HG02852 (cell line): Measurements from ENCODE around the gene TULP1.

Source experiments
- ATAC-seq: cut with Tn5 transposase; IDR thresholded peaks from one replicate; pipeline ENCODE4 v1.9.1; 2021; ENCODE audit warnings: mild to moderate bottlenecking, moderate library complexity; ENCODE audit not compliant: unreplicated experiment

The TULP1 gene

DNA sequence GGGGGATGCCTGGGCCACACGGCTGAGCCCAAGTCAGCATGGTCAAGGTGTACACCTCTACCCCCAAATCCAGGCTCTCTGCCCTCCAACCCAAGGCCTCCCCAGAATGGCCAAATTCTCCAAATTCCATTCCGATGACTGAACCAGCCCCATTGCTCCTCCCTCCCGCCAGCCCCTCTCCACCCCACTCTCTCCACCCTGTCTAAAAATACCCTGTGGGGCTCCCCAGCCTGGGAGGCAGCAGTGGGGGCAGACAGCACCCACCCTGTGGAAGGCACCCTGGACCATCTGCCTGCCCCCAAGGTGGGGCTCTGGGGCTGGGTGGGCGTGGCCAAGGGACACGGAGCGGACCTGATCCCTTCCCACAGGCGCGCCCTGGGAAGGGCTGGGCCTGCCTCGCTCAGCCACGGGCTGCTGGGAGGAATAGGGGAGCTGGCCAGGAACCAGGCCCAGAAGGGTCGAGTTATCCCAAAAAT lies 27.3 kb downstream of the TULP1 start:
- ATAC-seq = no peak

GRCh38 chr6:35484921-35485392 lies 27.7 kb downstream of the TULP1 start:
- no peak for ATAC-seq

GRCh38 chr6:35483893-35484645 lies 28.6 kb downstream of the TULP1 start:
- ATAC-seq = no peak

DNA sequence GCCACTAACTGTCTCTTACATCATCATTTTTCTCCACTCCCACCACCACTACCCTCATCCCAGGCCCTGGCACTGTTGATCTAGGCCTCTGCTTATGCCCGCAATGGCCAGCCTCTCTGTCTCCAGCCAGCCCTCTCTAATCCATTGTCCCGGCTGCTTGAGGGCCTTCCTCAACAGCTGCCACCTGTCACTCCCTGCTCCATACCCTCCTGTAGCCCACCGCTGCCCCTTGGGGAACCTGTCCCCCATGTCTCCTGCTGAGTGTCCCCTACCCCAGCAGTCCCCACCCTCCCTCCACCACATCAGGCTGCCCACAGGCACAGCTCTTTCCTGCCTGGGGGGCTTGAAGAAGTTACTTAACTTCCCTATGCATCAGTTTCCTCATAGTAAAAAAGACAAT lies 29.2 kb downstream of the TULP1 start:
- no peak for ATAC-seq

DNA sequence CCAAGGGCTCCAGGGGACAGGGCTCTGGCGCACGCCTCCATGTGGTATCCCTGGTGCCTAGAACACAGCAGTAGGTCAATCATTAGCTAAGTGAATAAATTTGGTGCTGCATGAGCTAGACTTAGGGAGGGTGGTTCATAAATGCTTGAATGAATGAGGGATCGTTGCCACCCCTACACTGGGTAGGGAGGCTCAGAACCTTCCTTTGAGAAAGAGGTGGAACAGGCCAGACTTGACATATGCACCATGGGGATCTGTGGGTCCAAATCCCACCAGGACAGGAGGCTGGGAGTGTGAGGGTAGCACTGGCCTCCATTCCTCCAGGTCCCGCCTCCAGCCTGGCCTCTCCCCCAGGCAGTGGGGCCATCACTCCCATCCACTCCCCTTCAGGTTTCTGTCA lies 29.6 kb downstream of the TULP1 start:
- ATAC-seq = no peak

GRCh38 chr6:35481226-35481625 lies 31.5 kb downstream of the TULP1 start:
- no peak for ATAC-seq

DNA sequence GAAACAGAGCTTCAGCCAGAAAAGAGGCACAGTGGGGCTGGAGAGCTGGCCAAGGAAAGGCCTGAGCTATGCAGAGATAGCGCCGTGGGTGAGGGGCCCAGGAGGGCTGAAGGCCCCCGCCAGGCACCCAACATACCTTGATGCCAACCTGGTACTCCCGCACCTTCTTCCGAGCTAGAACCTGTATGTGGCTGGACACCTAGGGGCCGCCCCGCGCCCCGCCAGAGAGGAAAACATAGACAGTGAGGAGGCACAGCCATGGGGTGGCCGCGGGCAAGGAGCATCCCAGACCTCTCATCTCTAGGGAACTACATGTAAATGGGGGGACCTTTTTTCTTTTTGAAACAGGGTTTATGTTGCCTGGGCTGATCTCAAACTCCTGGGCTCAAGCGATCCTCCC lies 32.5 kb downstream of the TULP1 start:
- no peak for ATAC-seq

- no peak for ATAC-seq
Observed at GRCh38 chr6:35478259-35478658, 34.4 kb downstream of the TULP1 start.

GRCh38 chr6:35477551-35478179 lies 35.0 kb downstream of the TULP1 start:
- ATAC-seq = no peak

- ATAC-seq = no peak
Observed at GRCh38 chr6:35477028-35477427, 35.7 kb downstream of the TULP1 start.

GRCh38 chr6:35476004-35476403 lies 36.7 kb downstream of the TULP1 start:
- ATAC-seq = no peak

- no peak for ATAC-seq
Observed at GRCh38 chr6:35475573-35475972, 37.1 kb downstream of the TULP1 start.

DNA sequence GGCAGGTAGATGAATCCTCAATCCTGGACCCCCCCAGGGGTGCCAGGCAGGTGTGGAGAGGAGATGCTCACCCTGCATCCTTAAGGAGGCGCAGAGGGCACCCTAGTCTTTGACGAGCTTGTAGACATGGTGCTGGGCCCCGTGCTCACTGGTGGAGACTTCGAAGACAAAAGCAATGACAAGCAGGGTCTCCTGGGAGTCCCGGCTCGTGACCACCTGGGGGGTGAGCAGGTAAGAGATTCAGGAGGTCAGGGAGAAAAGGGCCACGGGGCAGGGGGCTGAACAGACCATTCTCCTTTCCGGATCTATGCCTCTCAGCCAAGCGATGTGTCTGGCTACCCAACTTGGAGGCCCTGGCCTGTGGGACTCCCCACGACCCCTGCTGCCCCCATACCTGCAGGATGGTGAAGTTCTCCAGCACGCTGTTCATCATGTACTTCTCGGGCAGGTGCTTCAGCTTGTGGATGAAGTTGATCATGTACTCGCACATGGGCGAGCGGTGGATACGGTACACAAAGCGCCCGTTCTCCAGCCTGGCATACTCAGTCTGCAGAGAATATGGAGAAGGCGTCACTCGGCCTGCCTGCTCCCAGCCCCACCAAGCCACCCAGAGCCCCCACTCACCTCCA lies 37.6 kb downstream of the TULP1 start:
- ATAC-seq = no peak

- no peak for ATAC-seq
Observed at GRCh38 chr6:35474131-35474941, 38.4 kb downstream of the TULP1 start.

GRCh38 chr6:35473850-35474130 lies 38.9 kb downstream of the TULP1 start:
- no peak for ATAC-seq

GRCh38 chr6:35473075-35473849 lies 39.4 kb downstream of the TULP1 start:
- no peak for ATAC-seq

GRCh38 chr6:35471836-35472345 lies 40.8 kb downstream of the TULP1 start:
- ATAC-seq = no peak

DNA sequence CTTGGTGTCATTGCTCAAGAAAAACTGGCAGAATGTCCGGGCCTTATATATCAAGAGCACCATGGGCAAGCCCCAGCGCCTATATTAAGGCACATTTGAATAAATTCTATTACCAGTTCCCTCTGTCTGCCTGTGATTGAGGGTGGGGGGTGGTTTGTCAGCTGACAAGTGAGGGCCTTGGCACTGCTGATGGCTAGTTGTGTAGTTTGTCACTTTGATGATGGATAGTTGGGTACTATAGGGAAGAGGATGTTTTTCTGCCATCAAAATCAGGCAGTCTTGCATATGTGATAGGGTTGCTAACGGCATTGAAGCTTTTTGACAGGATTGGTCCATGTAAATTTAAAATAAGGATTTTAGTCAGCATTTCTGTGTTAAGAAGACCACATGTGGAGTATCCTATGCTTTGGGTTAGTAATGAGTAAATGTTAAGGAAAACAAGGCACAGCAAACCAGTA lies 42.0 kb downstream of the TULP1 start:
- ATAC-seq = no peak

DNA sequence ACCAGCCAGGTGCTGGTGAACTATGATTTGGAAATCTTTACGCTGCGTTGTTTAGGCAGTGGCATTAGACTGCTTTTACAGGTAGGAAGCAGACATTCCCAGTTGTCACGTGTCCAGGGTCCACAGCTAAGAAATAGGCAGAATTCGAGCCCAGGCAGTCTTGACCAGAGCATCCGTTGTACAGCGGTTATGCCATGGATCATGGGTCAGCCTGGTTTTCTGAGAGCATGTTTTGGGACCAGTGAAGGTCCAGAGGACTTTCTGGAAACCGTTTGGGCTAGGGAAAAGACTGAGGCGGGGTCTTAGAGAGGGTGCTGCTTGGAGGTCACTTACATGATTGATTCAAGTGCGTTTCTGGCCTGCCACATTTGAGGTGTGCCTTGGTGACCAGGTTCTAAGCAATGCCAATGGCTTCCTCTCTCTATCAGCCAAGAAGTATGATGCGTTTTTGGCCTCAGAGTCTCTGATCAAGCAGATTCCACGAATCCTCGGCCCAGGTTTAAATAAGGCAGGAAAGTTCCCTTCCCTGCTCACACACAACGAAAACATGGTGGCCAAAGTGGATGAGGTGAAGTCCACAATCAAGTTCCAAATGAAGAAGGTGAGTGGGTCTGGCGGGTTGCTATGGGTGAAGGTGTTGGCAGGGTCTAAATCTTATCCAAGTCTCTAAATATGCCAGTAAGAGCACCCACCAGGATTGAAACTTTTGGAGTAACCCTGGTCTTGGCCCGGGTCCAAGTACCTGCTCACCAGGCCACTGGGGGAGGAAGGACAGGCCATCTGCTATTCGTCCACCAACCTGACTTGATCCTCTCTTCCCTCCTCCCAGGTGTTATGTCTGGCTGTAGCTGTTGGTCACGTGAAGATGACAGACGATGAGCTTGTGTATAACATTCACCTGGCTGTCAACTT lies 42.7 kb downstream of the TULP1 start:
- ATAC-seq = no peak
